Gastrocnemius medialis (tissue), 4 donors: ENCODE measurements around the gene AATK.

ENCODE experiments used
- POLR2A ChIP-seq, 2 donors: fragments of 450-650 bp; IDR thresholded peaks; one replicate each; pipeline ENCODE4 v1.6.1; 2017; ENCODE audit warnings: antibody characterized with exemption in 2 of 2, mild to moderate bottlenecking in 2 of 2, moderate library complexity in 2 of 2
- TF ChIP-seq, protein P1 (sequence below), 5 experiments: fragments of 450-650 bp in 3 of 5; fragments of 200-600 bp in 2 of 5; sonication (generic) in 2 of 5; IDR thresholded peaks in 4 of 5; conservative IDR thresholded peaks in 1 of 5; 1 replicate in 4 of 5; 2 replicates in 1 of 5; pipeline ENCODE4 v1.5.1; 2016 to 2019; ENCODE audit warnings: antibody characterized with exemption in 5 of 5, mild to moderate bottlenecking in 3 of 5, moderate library complexity in 3 of 5

GRCh38 chr17:81069135-81069645 lies 96.8 kb downstream of the AATK start:
- TF ChIP-seq, protein P1, sequence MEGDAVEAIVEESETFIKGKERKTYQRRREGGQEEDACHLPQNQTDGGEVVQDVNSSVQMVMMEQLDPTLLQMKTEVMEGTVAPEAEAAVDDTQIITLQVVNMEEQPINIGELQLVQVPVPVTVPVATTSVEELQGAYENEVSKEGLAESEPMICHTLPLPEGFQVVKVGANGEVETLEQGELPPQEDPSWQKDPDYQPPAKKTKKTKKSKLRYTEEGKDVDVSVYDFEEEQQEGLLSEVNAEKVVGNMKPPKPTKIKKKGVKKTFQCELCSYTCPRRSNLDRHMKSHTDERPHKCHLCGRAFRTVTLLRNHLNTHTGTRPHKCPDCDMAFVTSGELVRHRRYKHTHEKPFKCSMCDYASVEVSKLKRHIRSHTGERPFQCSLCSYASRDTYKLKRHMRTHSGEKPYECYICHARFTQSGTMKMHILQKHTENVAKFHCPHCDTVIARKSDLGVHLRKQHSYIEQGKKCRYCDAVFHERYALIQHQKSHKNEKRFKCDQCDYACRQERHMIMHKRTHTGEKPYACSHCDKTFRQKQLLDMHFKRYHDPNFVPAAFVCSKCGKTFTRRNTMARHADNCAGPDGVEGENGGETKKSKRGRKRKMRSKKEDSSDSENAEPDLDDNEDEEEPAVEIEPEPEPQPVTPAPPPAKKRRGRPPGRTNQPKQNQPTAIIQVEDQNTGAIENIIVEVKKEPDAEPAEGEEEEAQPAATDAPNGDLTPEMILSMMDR (IDR thresholded peaks at IDR 0.05 in 4 of 5, conservative IDR thresholded peaks at IDR 0.05 in 1 of 5): no peak
- TF ChIP-seq POLR2A (IDR thresholded peaks at IDR 0.05): no peak
